NCI-H82 treated with DMSO at 0.1 percent for 48 hours (cell line): ENCODE results near the gene SDK1.
"Not testable (repeated sequence)": the region's sequence is repeated elsewhere in the genome, so short reads cannot be mapped to it uniquely, and the experiment has no call there.

ENCODE experiments used
- DNase-seq: peaks from one replicate; lab custom pipeline; 2025; ENCODE audit not compliant: unreplicated experiment; lab: John Stamatoyannopoulos, UW

Gene SDK1

GRCh38 chr7:4209126-4209525 lies 908.1 kb downstream of the SDK1 start:
- no peak for DNase-seq

- no peak for DNase-seq
Measured at GRCh38 chr7:4209966-4210365, 908.9 kb downstream of the SDK1 start.

GRCh38 chr7:4210821-4211220 lies 909.8 kb downstream of the SDK1 start:
- DNase-seq: no peak

GRCh38 chr7:4211261-4211660 lies 910.2 kb downstream of the SDK1 start:
- no peak for DNase-seq

GRCh38 chr7:4212376-4212775 lies 911.3 kb downstream of the SDK1 start:
- DNase-seq: no peak

- no peak for DNase-seq
Measured at GRCh38 chr7:4214291-4215155, 913.5 kb downstream of the SDK1 start.

- DNase-seq: no peak
Measured at GRCh38 chr7:4215176-4215720, 914.2 kb downstream of the SDK1 start.

- DNase-seq: no peak
Measured at GRCh38 chr7:4216016-4216415, 915.0 kb downstream of the SDK1 start.

GRCh38 chr7:4217126-4217660 lies 916.1 kb downstream of the SDK1 start:
- DNase-seq: not testable (repeated sequence)

GRCh38 chr7:4218481-4218880 lies 917.4 kb downstream of the SDK1 start:
- DNase-seq: no peak

- no peak for DNase-seq
Measured at GRCh38 chr7:4220011-4220410, 919.0 kb downstream of the SDK1 start.

- no peak for DNase-seq
Measured at GRCh38 chr7:4221043-4221442, 920.0 kb downstream of the SDK1 start.

- DNase-seq: no peak
Measured at GRCh38 chr7:4222676-4223075, 921.6 kb downstream of the SDK1 start.

- DNase-seq: no peak
Measured at GRCh38 chr7:4225361-4225771, 924.3 kb downstream of the SDK1 start.

- DNase-seq: no peak
Measured at GRCh38 chr7:4225881-4226523, 925.0 kb downstream of the SDK1 start.

- no peak for DNase-seq
Measured at GRCh38 chr7:4226524-4226882, 925.5 kb downstream of the SDK1 start.

GRCh38 chr7:4227105-4228010 lies 926.3 kb downstream of the SDK1 start:
- DNase-seq: no peak

GRCh38 chr7:4230352-4230751 lies 929.3 kb downstream of the SDK1 start:
- no peak for DNase-seq

- no peak for DNase-seq
Measured at GRCh38 chr7:4233146-4233545, 932.1 kb downstream of the SDK1 start.

GRCh38 chr7:4233621-4234497 lies 932.8 kb downstream of the SDK1 start:
- no peak for DNase-seq
